ENCODE results near the gene RSPO4. TPM values are rescaled to one million over a fixed set of nuclear protein-coding genes. Genes with fewer than 3 reads are reported as not detected.

RSPO4 gene
- total RNA-seq, 1 experiment from 2014 or later: not detected

- Histone ChIP-seq H3K27ac (ENCODE audit: low read depth, low read length, poor library complexity, severe bottlenecking) (no peak overlapping the region), H3K4me3 (ENCODE audit: low read depth, low read length, poor library complexity, severe bottlenecking) (no peak overlapping the region), H3K27me3 (replicated peaks; ENCODE audit: insufficient read depth, low read depth, low read length, poor library complexity) (peaks cover 21% of the 10 kb centered on the region), H3K36me3 (ENCODE audit: insufficient read depth, low read length, poor library complexity, severe bottlenecking) (no peaks in the 10 kb centered on the region), H3K4me1 (ENCODE audit: insufficient read depth, low read length, poor library complexity, severe bottlenecking) (no peaks in the 10 kb centered on the region), H3K9me3 (ENCODE audit: low read depth, low read length, poor library complexity, severe bottlenecking) (no peaks in the 10 kb centered on the region)
- POLR2A ChIA-PET (ENCODE audit: low non-redundant PET): no interaction called here
- CTCF ChIA-PET: no interaction called here
- BruUV-seq (replicated peaks): no TSS peak
- no peak for DNase-seq (ENCODE audit: low spot score)
- TF ChIP-seq, protein P1, sequence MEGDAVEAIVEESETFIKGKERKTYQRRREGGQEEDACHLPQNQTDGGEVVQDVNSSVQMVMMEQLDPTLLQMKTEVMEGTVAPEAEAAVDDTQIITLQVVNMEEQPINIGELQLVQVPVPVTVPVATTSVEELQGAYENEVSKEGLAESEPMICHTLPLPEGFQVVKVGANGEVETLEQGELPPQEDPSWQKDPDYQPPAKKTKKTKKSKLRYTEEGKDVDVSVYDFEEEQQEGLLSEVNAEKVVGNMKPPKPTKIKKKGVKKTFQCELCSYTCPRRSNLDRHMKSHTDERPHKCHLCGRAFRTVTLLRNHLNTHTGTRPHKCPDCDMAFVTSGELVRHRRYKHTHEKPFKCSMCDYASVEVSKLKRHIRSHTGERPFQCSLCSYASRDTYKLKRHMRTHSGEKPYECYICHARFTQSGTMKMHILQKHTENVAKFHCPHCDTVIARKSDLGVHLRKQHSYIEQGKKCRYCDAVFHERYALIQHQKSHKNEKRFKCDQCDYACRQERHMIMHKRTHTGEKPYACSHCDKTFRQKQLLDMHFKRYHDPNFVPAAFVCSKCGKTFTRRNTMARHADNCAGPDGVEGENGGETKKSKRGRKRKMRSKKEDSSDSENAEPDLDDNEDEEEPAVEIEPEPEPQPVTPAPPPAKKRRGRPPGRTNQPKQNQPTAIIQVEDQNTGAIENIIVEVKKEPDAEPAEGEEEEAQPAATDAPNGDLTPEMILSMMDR (conservative IDR thresholded peaks at IDR 0.05; ENCODE audit: low read depth, low read length): no peak
- TF ChIP-seq EZH2 (IDR thresholded peaks at IDR 0.05; ENCODE audit: borderline replicate concordance, low read depth, low read length, poor library complexity, severe bottlenecking): no peak
- intact Hi-C loops (cut with micrococcal nuclease; ENCODE audit: unreplicated experiment): no loop called here
Observed at GRCh38 chr20:963795-964194, 38.3 kb downstream of the RSPO4 start.

- no peaks in the 10 kb centered on the region for H3K9me3 ChIP-seq (ENCODE audit: low read depth, low read length, poor library complexity, severe bottlenecking)
- peaks cover 21% of the 10 kb centered on the region for H3K27me3 ChIP-seq (replicated peaks; ENCODE audit: insufficient read depth, low read depth, low read length, poor library complexity)
- H3K27ac ChIP-seq (ENCODE audit: low read depth, low read length, poor library complexity, severe bottlenecking): no peak overlapping the region
- TF ChIP-seq, protein P1 (conservative IDR thresholded peaks at IDR 0.05; ENCODE audit: low read depth, low read length): no peak
- H3K4me3 ChIP-seq (ENCODE audit: low read depth, low read length, poor library complexity, severe bottlenecking): no peak overlapping the region
- no TSS peak for BruUV-seq (replicated peaks)
- ChIA-PET POLR2A (ENCODE audit: low non-redundant PET) (no interaction called here), CTCF (no interaction called here)
- intact Hi-C loops (cut with micrococcal nuclease; ENCODE audit: unreplicated experiment): no loop called here
- H3K4me1 ChIP-seq (ENCODE audit: insufficient read depth, low read length, poor library complexity, severe bottlenecking): no peaks in the 10 kb centered on the region
- H3K36me3 ChIP-seq (ENCODE audit: insufficient read depth, low read length, poor library complexity, severe bottlenecking): no peaks in the 10 kb centered on the region
- no peak for DNase-seq (ENCODE audit: low spot score)
Observed at GRCh38 chr20:962683-963082, 39.4 kb downstream of the RSPO4 start.

DNA sequence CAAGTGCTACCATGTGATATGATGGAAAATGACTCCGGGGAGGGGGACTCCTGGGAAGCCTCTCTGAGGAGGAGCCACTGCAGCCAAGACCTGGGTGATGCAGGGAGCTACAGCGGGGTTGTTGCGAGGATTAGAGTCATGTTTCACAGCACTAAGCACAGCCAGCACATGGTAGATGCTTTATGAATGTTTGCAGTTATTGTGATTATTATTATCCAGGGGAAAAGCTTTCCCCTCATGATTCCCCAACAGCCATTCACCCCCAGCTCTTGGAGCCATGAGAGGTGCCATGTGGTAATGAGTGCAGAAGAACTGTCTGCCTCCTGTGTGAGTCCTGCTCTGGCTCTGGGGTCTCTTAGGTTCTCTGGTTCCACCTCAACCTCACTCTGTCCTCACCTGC lies 39.9 kb downstream of the RSPO4 start:
- Histone ChIP-seq H3K4me1 (ENCODE audit: insufficient read depth, low read length, poor library complexity, severe bottlenecking) (no peaks in the 10 kb centered on the region), H3K36me3 (ENCODE audit: insufficient read depth, low read length, poor library complexity, severe bottlenecking) (no peaks in the 10 kb centered on the region), H3K27me3 (replicated peaks; ENCODE audit: insufficient read depth, low read depth, low read length, poor library complexity) (peaks cover 21% of the 10 kb centered on the region), H3K4me3 (ENCODE audit: low read depth, low read length, poor library complexity, severe bottlenecking) (no peak overlapping the region), H3K9me3 (ENCODE audit: low read depth, low read length, poor library complexity, severe bottlenecking) (no peaks in the 10 kb centered on the region), H3K27ac (ENCODE audit: low read depth, low read length, poor library complexity, severe bottlenecking) (no peak overlapping the region)
- BruUV-seq (replicated peaks): no TSS peak
- no peak for TF ChIP-seq EZH2 (IDR thresholded peaks at IDR 0.05; ENCODE audit: borderline replicate concordance, low read depth, low read length, poor library complexity, severe bottlenecking)
- TF ChIP-seq, protein P1 (conservative IDR thresholded peaks at IDR 0.05; ENCODE audit: low read depth, low read length): no peak
- ChIA-PET CTCF (no interaction called here), POLR2A (ENCODE audit: low non-redundant PET) (no interaction called here)
- intact Hi-C loops (cut with micrococcal nuclease; ENCODE audit: unreplicated experiment): no loop called here
- DNase-seq (ENCODE audit: low spot score): no peak
